Amygdala (tissue), 56 donors: ENCODE results near the gene SOX6.
"Not testable (repeated sequence)": the region's sequence is repeated elsewhere in the genome, so short reads cannot be mapped to it uniquely, and the experiment has no call there.

ENCODE experiments used
- DNase-seq, 56 donors: peaks; one replicate each; lab custom pipeline; 2025; lab: John Stamatoyannopoulos, UW

Gene SOX6

DNA sequence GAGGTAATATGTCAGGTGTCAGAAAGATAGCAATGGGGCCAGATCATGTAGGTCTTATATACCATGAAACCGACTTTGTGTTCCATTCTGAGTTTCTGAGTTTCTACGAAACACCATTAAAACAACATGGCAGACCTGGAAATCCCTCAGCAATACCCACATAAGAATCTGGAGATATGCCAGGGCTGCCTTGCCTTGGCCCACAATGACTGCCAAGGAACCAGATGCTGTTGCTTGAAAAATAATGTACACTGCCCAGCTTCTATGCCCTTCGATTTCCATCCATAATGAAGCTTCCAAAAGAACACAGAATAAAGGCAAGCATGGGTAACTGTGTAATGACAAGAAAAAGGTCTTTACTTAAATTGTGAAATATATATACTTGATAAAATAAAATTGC lies 277.4 kb downstream of the SOX6 start:
- DNase-seq = no peak

DNA sequence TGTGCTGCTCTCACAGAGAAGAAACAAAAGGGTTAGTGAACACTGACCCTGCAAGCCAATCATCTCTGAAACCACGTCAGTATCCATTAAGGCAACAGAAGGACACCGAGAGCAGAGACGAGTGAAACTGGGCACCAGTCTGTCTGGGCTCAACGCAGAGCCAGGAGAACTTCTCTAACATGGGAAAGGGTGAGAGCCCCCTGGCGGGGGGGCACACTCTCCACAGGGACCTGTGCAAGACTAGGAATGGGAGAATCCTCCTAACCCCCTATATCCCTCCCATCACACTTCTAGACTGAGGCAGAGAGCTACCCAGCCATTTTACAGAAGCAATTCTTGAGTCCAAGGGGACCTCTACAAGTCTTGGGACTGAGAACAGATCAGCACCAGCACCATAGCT lies 285.8 kb downstream of the SOX6 start:
- DNase-seq = no peak

DNA sequence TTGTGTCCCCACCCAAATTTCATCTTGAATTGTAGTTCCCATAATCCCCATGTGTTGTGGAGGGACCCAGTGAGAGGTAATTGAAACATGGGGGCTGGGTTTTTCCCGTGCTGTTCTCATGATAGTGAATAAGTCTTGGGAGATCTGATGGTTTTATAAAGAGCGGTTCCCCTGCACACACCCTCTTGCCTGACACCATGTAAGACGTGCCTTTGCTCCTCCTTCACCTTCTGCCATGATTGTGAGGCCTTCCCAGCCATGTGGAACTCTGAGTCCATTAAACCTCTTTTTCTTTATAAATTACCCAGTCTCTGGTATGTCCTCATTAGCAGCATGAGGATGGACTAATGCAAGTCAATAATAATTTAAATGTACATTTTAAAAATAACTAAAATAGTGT lies 289.1 kb downstream of the SOX6 start:
- not testable (repeated sequence) for DNase-seq

DNA sequence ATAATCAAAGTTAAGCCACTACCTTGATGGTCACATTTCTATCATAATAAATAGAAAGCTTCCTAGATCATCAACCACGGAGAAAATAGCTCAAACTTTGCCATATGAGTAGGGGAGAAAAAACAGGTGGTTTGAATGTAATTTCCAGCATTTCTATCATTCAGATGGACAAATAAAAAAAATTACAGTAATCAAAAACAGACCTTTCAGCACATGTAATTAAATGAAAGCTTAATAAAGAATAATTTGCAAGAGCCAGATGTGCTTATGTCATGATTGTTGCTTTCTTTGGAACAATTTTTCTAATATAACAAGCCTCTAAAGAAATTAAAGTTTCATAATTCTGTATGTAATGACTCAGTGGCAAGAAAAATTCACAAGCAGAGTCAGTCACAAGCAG lies 297.0 kb downstream of the SOX6 start:
- DNase-seq = no peak

DNA sequence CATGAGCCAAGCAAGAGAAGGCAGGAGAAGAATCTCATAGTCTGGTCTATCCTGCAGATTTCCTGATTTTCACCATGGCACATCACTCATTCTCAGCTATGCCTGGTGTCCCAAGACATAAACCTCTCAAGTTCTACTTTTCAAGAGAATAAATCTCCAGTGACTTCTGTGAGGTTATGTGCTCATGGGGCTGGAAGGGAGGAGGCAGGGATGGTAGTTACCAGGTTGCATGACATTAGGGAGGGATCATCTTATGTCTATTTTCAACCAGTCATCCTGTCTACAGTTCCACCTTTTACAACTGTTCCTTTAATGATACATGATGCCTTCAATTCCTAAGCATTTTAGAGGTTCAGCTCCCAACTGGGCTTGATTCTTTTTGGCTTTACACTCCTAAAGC lies 297.7 kb downstream of the SOX6 start:
- DNase-seq = no peak

DNA sequence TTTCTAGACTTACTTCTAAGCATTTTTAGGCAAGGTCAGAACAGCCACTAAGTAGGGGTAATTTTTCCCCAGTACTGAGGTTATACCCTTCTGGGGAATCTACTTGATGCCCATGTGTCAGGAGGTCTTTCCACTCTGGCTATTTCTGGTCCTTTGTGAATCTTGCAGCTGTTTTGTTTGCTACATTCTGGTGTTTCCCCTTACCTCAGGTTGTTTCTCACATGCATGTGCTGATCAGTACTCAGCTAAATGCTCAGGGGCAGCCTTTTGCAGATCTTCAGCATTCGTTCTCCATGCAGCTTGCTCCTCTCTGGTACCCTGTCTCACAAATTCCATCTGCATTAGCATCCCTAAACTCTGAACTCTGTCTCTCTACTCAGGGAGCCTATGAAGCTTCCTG lies 303.6 kb downstream of the SOX6 start:
- no peak for DNase-seq

DNA sequence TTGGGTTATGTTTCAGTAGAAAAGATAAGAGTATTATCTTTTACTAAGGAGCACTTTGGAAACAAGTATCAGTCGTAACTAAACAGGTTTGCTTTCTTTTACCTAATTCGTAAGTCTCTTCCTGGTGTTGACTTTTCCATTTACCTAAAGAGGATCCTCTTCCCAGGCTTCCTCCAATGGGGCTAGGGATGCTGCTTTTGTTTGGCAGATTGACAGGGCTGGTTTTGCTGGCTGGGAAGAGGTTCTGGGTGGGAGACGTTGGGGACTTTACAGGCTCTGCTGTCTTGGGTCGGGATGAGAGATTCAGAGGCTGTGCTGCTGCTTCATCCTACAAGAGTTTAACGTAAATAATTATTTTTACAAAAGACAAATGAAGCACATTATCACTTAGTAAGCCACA lies 306.7 kb downstream of the SOX6 start:
- no peak for DNase-seq

DNA sequence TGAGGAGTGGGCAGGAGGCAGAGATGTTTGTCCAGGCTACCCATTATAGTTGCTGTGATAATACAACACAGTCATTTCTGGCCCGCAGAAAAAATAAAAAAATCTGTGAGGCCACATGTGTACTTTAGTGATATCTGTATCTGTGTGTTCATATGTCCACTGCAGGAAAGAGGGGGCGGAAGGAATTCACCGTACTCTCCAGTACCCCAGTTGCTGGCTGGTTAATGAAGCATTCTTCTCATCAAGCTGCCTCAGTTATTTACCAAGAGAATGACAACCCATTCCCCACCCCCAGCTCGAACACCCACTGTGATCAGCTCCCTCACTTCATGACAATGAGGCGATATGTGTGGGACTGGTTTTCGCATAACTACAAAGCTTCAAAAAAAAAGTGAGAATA lies 309.3 kb downstream of the SOX6 start:
- no peak for DNase-seq

DNA sequence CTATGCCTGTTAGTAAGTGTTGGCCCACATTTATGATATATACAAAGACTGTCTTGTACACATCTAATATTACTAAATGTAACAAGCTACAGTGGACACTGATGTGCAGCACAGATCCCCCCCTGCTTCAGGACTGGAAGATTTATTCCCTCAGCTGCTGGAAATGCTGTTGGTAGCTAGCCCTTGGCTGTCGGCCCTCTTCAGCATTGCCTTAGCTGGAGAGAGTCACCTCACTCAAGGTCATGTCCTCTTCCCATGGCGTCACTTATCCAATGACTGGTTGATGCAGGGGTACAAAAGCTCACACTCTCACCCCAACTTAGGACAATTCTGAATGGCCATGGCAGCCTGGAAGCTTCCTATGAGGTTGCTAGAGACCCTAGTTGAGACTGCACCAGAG lies 312.7 kb downstream of the SOX6 start:
- DNase-seq = peak in 3 of 56 donors; percentile 4 to 19 (median 13)

DNA sequence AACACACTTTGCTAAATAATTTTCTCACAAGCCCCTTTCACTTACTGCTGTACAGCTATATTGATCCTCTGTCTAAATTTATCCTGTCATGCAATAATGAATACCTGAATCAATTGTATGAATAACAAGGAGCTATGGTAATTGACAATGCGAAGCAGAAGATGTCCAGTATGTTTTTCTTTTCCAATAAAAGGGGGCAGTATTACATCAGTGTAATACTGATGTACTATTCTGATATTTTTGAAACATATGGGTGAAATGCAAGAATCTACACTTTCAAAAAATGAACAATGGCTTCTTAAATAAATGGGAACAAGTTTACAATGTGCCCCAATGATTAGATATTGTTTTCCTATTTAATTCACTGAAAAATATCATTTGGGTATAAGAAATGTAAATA lies 315.1 kb downstream of the SOX6 start:
- no peak for DNase-seq

DNA sequence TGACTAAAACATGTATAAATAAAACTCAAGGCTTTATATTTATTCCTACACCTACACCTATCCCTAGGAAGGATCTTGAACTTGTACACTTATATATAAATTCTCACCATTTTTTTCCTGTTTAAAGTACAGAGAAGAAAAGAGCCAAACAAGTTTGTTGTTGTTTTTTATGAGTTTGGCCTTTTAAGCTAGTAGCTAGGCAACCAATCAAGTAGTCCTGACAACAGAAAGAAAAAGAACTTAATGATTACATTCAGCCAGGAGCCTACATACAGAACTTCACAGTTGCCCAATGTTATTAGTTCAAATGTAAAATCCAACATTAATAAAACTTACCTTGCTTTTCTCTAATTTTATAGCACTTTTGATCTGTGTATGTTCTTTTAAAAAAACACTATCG lies 316.2 kb downstream of the SOX6 start:
- DNase-seq = no peak

DNA sequence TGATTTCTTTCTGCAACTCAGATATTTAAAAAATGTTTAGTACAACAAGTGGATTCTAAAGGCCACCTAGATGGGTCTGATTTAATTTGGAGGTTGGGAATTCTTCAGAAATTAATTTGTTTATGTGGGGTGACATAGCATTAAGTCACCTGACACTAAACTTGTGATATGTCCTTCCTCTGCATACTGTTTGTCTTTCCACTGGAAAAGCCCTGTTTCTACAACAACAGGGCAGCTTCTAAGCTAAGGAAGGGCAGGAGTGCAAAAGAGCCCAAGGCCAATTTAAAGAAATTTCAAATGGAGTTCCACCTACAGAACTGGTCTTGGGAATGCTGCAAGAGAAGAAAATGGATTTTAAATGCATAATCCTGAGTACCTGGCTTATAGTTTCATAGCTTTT lies 319.2 kb downstream of the SOX6 start:
- DNase-seq = no peak

DNA sequence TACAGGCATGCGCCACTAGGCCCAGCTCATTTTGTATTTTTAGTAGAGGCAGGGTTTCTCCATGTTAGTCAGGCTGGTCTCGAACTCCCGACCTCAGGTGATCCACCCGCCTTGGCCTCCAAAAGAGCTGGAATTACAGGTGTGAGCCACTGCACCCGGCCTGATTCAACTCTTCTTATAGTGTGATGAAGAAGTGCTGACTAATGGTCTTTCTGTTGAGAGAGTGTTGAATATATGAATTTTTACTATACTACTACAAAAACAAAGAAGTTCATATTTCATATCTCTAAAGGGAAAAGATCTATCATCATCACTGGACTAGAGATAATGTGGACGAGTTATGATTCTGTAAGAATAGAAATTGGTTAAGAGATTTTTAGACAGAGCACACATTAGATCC lies 320.1 kb downstream of the SOX6 start:
- no peak for DNase-seq

DNA sequence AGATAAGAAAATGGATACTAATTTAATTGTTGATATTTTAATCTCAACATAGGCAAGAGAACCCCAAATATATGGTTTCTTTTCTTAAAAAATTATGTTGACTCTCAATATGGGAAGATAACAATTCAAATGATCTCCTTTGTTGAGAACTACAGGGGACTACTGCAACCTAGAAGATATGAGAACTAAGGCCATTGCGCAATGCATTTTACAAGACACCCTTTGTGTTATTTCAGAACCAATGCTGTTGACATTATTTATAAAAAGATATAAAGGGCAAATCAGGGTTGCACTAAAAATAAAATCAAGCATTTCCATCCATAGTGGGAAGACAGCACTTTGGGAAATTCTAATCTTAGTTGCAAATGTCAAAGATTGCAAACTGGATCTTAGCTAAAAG lies 322.3 kb downstream of the SOX6 start:
- DNase-seq = no peak

DNA sequence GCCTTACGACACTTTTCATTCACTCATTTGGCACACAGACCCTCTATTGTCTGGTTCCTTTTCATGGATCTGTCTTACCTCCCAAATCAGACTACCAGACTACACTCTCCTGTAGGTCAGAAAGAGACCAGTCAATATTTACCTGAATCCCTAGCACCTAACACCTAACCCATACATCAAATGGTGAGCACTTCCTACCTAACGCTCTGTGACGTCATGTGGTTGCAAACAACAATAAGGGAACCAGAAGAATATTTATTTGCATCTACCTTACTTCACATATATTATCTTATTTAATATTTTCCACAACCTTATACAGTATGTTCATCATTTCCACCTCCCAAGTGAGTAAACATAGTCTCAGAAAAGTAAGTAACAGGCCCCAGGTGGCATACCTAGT lies 323.4 kb downstream of the SOX6 start:
- DNase-seq = no peak

DNA sequence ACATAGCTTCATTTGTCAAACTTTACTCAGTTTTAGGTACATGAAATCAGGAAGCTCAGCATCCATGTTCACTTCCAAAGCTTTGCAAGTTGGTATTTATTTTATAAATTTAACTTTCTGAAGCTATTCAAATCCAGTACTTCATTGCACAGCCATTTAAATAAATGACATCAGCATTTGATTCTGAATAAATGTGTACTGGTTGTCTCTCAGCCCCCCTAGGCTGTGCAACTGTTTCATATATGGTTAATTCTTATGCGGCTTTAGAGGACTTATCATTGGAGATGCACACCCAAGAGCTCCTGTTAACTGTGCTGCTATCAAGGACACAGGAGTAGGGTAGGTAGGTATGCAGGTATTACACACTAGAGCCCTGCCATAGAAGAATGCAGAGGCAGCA lies 325.1 kb downstream of the SOX6 start:
- no peak for DNase-seq

DNA sequence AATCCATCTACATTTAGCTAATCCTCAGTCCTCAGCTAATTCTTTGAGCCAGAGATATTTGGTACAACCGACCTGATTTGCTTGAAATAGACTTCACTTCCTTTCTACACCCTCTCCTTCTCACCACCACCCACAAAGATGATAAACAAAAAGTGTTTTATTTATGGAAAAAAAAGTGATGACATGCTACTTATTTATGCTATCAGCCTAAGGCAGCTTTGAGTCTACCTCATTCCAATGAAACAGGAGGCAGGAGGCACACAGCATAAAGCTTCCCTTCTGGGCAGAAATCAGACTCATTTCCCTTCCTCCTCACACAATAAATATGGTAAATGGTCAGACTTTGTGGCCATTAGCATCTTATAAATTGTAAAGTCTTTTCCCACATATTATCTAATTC lies 325.7 kb downstream of the SOX6 start:
- DNase-seq = no peak

DNA sequence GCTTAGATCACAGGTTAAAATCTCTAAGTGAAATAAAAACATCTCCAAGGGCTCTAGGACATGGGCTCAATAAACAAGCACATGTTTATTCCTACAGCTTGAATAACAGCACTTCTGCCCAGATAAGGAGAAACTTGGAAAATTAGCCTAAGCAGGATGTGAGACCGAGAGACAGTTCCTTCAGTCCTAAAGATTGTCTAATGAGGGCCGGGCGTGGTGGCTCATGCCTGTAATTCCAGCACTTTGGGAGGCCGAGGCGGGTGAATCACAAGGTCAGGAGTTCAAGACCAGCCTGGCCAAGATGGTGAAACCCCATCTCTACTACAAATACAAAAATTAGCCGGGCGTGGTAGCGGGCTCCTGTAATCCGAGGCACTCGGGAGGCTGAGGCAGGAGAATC lies 327.2 kb downstream of the SOX6 start:
- not testable (repeated sequence) for DNase-seq

DNA sequence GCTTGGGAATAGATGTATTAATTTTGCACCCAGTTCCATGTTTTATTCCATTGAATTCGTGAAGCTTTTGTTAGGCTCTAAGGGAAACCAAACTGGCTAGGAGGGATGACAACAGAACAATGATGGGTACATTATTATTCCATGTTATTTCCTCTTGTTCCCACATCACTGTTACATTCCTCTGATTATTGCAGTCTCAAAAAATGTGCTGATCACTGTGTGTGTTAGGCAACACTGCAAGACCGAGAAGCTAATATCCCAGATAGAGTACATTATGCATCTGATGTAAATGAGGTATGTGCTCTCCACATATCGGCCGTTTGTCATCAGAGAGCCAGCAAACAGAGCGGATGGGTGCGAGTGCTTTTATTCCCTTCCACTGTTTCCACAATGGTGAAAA lies 327.9 kb downstream of the SOX6 start:
- no peak for DNase-seq

DNA sequence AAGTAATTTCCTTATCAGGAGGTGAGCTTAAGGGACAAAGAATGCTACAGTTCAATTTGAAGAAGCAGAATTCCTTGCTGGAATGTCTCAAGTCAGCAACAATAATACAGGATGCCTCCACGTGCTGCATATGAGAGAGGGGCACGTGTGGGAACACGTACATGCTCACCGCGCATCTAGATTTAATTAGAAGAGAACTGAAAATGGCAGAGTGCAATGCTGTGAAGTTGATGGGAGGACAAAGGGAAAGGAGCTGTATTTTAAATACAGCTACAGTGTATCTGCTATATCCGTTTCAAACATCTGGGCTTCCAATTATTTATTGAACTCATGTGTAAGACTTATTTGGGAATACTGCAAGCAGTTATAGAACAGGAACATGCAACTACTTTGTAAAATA lies 328.7 kb downstream of the SOX6 start:
- no peak for DNase-seq

DNA sequence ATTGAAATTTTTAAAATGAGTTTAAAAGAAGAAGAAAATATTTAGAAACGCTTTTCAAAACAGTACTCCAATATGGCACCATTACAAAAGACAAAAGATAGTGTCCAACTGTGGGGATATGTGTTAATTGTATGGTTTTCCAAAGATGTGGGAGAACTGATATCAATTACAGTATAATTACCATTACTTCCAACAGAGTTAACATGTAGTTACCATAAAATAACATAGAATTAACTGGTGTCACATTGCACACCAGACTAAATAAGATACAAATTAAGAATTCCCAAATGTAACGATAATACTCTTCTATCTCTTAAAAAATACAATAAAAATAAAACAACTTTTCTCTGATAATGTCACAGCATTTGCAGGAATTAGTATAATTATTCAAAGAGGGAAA lies 329.5 kb downstream of the SOX6 start:
- DNase-seq = no peak

DNA sequence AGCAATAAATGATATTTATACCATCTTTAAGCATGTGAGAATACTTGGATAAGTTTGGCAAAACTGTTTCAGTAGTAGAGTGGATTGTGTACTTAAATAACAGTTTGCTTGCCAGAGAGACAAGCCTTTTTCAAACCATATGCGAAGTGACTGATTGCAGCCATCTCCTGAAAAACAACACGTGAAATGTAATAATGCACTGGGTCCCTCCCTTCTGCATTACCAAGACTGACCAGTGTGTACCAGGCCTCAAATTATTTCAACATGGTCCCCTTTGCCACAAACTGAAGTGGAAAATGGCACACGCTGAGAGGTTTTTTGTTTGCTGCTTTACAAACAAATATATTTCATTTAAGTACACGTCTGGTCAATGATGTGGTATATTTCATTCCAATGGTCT lies 337.4 kb downstream of the SOX6 start:
- no peak for DNase-seq

DNA sequence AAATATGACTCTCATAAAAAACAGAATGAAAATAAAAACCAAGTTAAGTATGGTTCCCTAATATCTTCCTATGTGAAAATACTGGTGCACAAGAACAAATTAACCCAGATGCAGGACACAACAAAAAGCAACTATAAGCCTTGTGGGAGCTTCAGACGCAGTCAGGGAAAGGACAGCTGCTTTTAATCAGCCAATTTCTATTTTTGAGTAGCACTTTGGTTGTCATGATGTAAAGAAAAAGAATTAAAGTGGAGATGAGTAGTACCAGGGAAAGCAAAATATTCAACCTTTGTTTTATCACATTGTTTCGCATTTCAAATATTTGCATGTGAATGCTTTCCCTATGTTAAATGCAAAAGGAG lies 339.9 kb downstream of the SOX6 start:
- DNase-seq = no peak
